NCI-H1694 treated with DMSO at 0.1 percent for 48 hours (cell line): ENCODE results near the gene RPP30.

Experiments
- DNase-seq: peaks from one replicate; lab custom pipeline; 2025; lab: John Stamatoyannopoulos, UW

Gene RPP30

GRCh38 chr10:90871766-90872647, at the start of gene RPP30:
TSS of gene RPP30 (plus strand) at chr10:90871974. CDS start at chr10:90871987, 13 bp downstream.
- DNase-seq = peak; percentile 14

- DNase-seq = no peak
Measured at GRCh38 chr10:90822508-90822907, 49.3 kb upstream of the RPP30 start.

- DNase-seq = no peak
Measured at GRCh38 chr10:90832111-90832510, 39.7 kb upstream of the RPP30 start.

- no peak for DNase-seq
Measured at GRCh38 chr10:90834326-90834725, 37.4 kb upstream of the RPP30 start.

- DNase-seq = no peak
Measured at GRCh38 chr10:90837486-90837885, 34.3 kb upstream of the RPP30 start.

GRCh38 chr10:90842725-90843124, 29.0 kb upstream of the RPP30 start:
- DNase-seq = no peak

GRCh38 chr10:90845726-90846125, 26.0 kb upstream of the RPP30 start:
- DNase-seq = no peak

- DNase-seq = no peak
Measured at GRCh38 chr10:90846746-90847145, 25.0 kb upstream of the RPP30 start.

GRCh38 chr10:90847436-90847835, 24.3 kb upstream of the RPP30 start:
- no peak for DNase-seq

GRCh38 chr10:90849956-90850749, 21.6 kb upstream of the RPP30 start:
- DNase-seq = no peak

GRCh38 chr10:90855126-90855525, 16.6 kb upstream of the RPP30 start:
- no peak for DNase-seq

GRCh38 chr10:90856261-90856660, 15.5 kb upstream of the RPP30 start:
- no peak for DNase-seq

- no peak for DNase-seq
Measured at GRCh38 chr10:90856964-90857634, 14.7 kb upstream of the RPP30 start.

- no peak for DNase-seq
Measured at GRCh38 chr10:90857635-90858460, 13.9 kb upstream of the RPP30 start, which contains the start of gene HTR7. TSS of gene HTR7 (minus strand) at chr10:90858039. CDS start at chr10:90857671, 368 bp downstream.

GRCh38 chr10:90858461-90858968, 13.3 kb upstream of the RPP30 start:
- no peak for DNase-seq

- DNase-seq = no peak
Measured at GRCh38 chr10:90859321-90859751, 12.4 kb upstream of the RPP30 start.

GRCh38 chr10:90860790-90861189, 11.0 kb upstream of the RPP30 start:
- no peak for DNase-seq

GRCh38 chr10:90862908-90863514, 8.8 kb upstream of the RPP30 start:
- peak; percentile 16 for DNase-seq

GRCh38 chr10:90865401-90865800, 6.4 kb upstream of the RPP30 start:
- no peak for DNase-seq

- DNase-seq = no peak
Measured at GRCh38 chr10:90866050-90866598, 5.7 kb upstream of the RPP30 start.
